ENCODE results near the gene PEX13.
"Not testable (repeated sequence)": the region's sequence is repeated elsewhere in the genome, so short reads cannot be mapped to it uniquely, and the experiment has no call there.

PEX13 gene

GRCh38 chr2:61011678-61012077, 5.8 kb upstream of the PEX13 start:
- DNase-seq = no peak

GRCh38 chr2:61012303-61012702, 5.2 kb upstream of the PEX13 start:
- not testable (repeated sequence) for DNase-seq

- no peak for DNase-seq
Observed at GRCh38 chr2:61013382-61013781, 4.1 kb upstream of the PEX13 start.

- DNase-seq = no peak
Observed at GRCh38 chr2:61014763-61015162, 2.8 kb upstream of the PEX13 start.

GRCh38 chr2:61015976-61016375, 1.5 kb upstream of the PEX13 start:
- no peak for DNase-seq

GRCh38 chr2:61016392-61017002, 1.0 kb upstream of the PEX13 start:
- no peak for DNase-seq

- DNase-seq = no peak
Observed at GRCh38 chr2:61017003-61017555, 441 bp upstream of the PEX13 start.

- no peak for DNase-seq
Observed at GRCh38 chr2:61018318-61018755, 817 bp downstream of the PEX13 start.

- DNase-seq = no peak
Observed at GRCh38 chr2:61018798-61019197, 1.3 kb downstream of the PEX13 start.

- DNase-seq = no peak
Observed at GRCh38 chr2:61021228-61021660, 3.7 kb downstream of the PEX13 start.

- DNase-seq = no peak
Observed at GRCh38 chr2:61023670-61024069, 6.2 kb downstream of the PEX13 start.

GRCh38 chr2:61029533-61029932, 12.0 kb downstream of the PEX13 start:
- DNase-seq = no peak

- DNase-seq = not testable (repeated sequence)
Observed at GRCh38 chr2:61034592-61034991, 17.1 kb downstream of the PEX13 start.

- not testable (repeated sequence) for DNase-seq
Observed at GRCh38 chr2:61036643-61037042, 19.1 kb downstream of the PEX13 start.

- DNase-seq = no peak
Observed at GRCh38 chr2:61042807-61043206, 25.3 kb downstream of the PEX13 start.

GRCh38 chr2:61044636-61045035, 27.1 kb downstream of the PEX13 start:
- DNase-seq = no peak

- DNase-seq = no peak
Observed at GRCh38 chr2:61045226-61045625, 27.7 kb downstream of the PEX13 start.

GRCh38 chr2:61045999-61046398, 28.5 kb downstream of the PEX13 start:
- no peak for DNase-seq

GRCh38 chr2:61055557-61055956, 38.0 kb downstream of the PEX13 start:
- no peak for DNase-seq

GRCh38 chr2:61057562-61057961, 40.0 kb downstream of the PEX13 start:
- no peak for DNase-seq

- DNase-seq = no peak
Observed at GRCh38 chr2:61059382-61059781, 41.9 kb downstream of the PEX13 start.

- DNase-seq = no peak
Observed at GRCh38 chr2:61065714-61066709, 48.5 kb downstream of the PEX13 start, which contains the start of gene SANBR. TSS of gene SANBR (plus strand) at chr2:61065871. CDS start at chr2:61070351, 4,480 bp downstream.

- DNase-seq = no peak
Observed at GRCh38 chr2:61074100-61074499, 56.6 kb downstream of the PEX13 start.

- no peak for DNase-seq
Observed at GRCh38 chr2:61085883-61086282, 68.4 kb downstream of the PEX13 start.

Measured in cortex of kidney (tissue), 1 donor.